Breast epithelium (tissue), 3 donors: ENCODE data around the gene UST.

Experiments
- CTCF ChIP-seq, 3 donors: fragments of 450-650 bp; IDR thresholded peaks; one replicate each; pipeline ENCODE4 v1.5.1; 2016 to 2017; ENCODE audit warnings: antibody characterized with exemption in 3 of 3, mild to moderate bottlenecking in 3 of 3, moderate library complexity in 3 of 3
- POLR2AphosphoS5 ChIP-seq, 3 donors: sonication (generic); formaldehyde crosslinking; IDR thresholded peaks; one replicate each; pipeline ENCODE4 v1.6.1; 2017; ENCODE audit warnings: antibody characterized with exemption in 3 of 3

DNA sequence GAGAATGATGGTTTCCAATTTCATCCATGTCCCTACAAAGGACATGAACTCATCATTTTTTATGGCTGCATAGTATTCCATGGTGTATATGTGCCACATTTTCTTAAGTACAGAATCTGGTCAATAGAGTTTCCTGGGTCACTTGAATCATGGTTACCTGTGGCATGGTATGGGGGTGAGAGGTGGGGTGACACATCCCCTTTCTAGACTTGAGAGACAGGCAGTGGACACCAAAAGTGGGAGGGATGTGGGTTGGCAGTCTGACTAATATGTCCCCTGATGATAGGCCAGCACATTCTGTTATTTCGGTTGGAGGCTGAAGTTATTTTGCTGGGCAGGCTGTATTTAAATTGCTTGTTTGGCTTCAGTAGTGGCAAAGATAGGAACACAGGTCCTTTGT lies 78.1 kb downstream of the UST start:
- TF ChIP-seq CTCF (IDR thresholded peaks at IDR 0.05), result no peak
- TF ChIP-seq POLR2AphosphoS5 (IDR thresholded peaks at IDR 0.05), result no peak
